A549 treated with AZD9567 at 1 μM for 4 hours (cell line): ENCODE data around the gene RAB11FIP3. TPM values are rescaled to one million over a fixed set of nuclear protein-coding genes. Genes with fewer than 3 reads are reported as not detected.

Source experiments
- total RNA-seq: library from RNA; stranded (reverse); fragments of 200-300 nt; extraction: Qiagen RNA extraction; gene quantifications from 5 replicates; pipeline ENCODE4 v1.2.3, GENCODE V29; 2022; ENCODE audit not compliant: insufficient read depth

RAB11FIP3 gene, protein sequence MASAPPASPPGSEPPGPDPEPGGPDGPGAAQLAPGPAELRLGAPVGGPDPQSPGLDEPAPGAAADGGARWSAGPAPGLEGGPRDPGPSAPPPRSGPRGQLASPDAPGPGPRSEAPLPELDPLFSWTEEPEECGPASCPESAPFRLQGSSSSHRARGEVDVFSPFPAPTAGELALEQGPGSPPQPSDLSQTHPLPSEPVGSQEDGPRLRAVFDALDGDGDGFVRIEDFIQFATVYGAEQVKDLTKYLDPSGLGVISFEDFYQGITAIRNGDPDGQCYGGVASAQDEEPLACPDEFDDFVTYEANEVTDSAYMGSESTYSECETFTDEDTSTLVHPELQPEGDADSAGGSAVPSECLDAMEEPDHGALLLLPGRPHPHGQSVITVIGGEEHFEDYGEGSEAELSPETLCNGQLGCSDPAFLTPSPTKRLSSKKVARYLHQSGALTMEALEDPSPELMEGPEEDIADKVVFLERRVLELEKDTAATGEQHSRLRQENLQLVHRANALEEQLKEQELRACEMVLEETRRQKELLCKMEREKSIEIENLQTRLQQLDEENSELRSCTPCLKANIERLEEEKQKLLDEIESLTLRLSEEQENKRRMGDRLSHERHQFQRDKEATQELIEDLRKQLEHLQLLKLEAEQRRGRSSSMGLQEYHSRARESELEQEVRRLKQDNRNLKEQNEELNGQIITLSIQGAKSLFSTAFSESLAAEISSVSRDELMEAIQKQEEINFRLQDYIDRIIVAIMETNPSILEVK
- total RNA-seq: 23.5 to 29.0 TPM (median 27.5 TPM) in 5 replicates

DNA sequence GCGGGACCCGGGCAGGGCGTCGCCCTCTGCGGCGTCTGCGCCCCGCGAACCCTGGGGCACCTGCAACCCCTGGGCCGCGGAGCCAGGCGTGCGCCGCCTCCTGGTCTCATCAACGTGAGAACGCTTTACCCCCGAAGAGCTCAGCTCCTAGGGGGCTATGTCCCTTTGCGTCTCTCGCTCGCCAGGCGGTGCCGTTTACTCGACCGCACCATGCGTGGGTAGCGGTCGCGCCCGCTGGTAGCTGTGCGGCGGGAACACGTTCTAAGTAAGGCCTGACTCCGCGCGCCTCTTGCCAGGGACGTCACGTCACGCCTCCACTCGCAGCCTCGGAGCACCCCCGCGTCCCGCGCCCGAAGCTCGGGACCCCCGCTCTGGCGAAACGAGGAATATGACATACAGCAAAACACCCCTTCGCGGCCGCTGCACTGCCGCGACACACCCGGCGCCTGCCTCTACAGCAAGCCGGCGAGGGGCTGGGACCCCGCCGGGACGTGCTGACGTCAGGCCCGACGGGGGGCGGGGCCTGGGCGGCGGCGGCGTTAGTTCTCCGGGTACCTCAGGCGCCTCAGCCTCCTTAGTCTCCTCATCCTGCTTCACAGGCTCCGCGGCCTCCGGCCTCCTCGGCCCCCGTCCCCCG is at the start of gene RAB11FIP3:
RAB11FIP3 (plus strand) TSS at position 568 of the 637 bp plus-strand sequence. CDS start 358 bp downstream, outside the sequence.

DNA sequence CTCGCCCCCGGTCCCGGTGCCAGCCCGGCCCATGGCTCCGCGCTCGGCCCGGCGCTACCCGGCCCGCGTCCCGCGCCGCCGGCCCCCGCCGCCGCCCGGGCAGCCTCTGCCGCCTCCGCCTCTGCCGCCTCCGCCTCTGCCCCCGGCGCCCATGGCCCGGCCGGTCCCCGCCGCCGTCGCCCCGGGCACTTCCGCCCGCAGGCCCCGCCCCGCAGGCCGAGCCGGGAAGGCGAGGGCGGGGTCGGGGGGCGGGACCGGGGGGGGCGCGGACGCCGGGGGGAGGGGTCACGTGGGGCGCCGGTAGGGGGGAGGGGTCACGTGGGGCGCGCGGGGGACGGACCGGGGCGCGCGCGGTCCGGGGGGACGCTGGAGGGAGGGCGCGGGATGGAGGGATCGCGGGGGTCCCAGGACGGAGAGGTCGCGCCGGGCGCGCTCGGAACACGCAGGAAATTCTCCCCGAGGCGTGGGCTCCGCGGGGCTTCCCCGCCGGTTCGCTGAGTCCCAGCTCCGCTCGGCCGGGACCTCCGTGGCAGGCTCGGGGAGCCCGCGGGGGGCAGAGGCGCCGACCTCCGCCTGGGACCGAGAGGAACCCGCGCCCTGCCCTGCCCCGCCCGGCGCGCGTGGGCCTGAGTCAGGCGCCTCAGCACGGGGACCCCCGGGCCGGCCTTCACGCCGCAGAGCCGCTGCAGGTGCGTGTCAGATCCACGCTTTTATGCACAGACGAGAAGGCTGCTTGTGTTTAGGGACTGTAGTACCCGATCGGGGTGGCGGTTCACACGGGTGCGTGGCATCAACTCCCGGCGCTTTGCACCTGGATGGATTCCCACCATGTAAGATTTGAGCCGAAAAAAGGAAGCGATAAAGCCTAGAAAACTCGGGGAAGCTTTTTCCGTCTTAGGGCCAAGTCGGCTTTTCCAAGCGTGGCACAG is 43.4 kb upstream of the RAB11FIP3 start, which contains the start of gene PGAP6:
PGAP6 (minus strand) TSS at position 190 of the 929 bp plus-strand sequence; CDS start at position 33, 157 bp downstream.

DNA sequence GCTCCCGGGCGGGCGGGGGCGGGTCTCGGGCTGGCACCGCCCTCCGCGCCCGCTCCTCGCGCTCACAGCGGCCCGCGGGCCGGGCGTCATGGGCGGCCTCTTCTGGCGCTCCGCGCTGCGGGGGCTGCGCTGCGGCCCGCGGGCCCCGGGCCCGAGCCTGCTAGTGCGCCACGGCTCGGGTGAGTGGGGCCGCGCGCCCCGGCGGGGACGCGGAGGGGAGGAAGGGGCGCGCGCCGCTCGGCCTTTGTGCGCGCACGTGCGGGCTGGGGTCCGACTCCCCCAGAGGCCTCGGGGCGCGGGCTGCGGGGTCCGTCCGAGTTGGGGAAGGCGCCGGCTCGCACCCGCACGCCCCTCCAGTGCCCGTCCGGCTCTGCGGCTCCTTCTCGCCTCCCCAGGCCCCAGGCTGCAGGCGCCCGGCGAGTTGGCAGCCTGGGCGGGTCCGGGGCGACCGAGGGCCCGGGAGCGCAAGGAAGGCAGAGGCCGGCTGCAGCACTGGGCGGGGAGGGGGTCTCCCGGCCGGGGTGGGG is 28.3 kb upstream of the RAB11FIP3 start, which contains the start of gene NME4:
NME4 (plus strand) TSS at position 65 of the 527 bp plus-strand sequence; CDS start at position 89, 24 bp downstream.

DNA sequence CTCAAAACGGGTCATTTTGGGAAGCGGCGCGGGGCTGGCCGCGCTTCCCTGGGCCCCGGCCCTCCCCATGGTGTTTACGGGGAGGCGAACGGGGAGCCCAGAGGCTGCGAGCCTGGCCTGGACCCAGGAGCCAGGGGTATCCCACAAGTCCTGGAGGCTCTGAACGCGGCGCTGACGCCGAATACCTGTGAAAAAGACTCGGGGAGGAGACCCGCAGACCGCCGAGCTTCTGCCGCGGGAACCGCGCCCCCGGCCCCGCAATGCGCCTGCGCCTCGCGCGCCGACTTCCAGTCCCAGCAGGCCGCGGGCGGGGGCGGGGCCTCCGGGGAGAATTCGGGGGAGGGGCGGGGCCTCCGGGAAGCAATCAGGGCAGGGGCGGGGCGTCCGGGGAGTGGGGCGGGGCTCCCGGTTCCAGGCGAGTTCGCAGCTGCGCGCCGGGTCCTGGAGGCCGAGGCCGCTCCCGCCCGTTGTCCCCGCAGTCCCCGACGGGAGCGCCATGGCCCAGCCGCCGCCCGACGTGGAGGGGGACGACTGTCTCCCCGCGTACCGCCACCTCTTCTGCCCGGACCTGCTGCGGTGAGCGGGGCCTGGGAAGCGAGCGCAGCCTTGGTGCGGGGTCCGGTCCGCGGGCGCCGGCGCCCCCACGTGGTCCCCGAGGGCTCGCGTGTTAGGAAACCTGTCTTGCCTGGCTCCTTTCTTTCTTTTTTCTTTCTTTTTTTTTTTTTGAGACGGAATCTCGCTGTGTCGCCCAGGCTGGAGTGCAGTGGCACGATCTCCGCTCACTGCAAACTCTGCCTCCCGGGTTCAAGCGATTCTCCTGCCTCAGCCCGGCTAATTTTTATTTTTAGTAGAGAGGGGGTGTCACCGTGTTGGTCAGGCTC is 23.7 kb upstream of the RAB11FIP3 start, which contains the start of gene DECR2:
DECR2 (plus strand) TSS at position 418 of the 881 bp plus-strand sequence; CDS start at position 497, 79 bp downstream.

DNA sequence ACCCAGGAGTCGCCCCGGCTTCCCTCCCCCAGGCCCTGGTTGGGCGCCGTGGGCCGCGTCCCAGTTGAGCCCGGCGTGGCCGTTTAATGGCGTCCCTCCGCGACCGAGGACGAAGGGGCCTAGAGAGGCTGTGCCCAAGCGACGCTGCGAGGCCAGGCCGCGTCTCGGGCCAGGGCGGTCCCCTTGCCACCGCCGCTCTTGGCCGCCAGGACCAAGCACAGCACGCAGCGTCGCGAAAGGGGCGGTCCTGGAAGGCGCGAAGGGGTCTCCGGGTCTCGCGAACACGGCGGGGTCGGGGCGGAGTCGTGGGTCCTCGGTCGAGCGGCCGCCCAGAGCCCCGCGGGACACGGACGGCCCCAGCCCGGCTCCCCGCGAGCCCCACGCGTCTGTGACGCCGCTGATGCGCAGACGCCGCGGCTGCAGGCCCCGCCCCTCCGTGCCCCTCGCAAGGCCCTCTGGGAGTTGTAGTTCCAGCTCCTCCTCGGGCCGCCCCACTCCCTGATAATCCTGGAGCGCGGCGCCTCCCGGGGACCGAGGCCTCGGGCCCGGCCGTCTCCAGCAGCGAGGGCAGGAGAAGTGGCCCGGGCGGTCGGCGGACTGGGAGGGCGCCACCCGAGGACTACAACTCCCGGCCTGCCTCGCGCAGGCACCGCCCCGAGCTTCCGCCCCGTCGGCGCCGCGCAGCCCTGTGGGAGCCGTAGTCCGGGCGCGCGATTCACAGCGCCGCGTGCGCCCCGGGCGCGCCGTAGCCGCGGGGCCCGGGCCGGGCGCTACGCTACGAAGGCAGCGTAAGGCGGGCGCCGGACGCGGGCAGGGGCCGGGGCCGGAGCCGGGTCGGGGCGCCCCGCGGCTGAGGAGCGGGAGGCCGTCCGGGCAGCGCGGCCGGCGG is 101.8 kb downstream of the RAB11FIP3 start, which contains the start of gene CAPN15:
CAPN15 (plus strand) TSS at position 698 of the 889 bp plus-strand sequence. CDS start 19,127 bp downstream, outside the sequence.

DNA sequence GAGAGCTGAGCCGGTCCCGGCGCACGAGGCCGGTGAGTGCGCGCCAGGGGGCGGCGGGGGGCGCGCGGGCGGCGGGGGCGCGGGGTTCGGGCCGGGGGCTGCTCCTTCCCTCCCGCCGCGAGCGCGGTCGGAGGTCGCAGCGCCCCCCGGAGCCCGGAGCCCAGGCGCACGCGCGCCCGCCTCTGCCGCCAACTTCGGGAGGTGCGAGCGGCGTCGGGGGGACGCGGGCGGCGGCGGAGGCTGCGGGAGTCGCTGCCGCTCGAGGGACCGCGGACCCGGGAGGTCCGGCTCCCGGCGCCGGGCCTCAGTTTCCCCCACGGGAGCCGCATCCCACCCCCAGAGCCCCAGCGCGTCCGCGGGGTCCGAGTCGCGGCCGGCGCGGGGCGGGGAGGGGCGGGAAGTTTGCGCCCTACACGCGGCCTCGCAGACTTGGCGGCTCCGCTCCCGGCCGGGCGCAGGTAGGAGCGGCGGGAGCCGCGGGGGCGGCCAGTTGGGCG is 134.8 kb downstream of the RAB11FIP3 start, which contains the start of gene PRR35:
PRR35 (plus strand) TSS at position 191 of the 497 bp plus-strand sequence. CDS start 2,901 bp downstream, outside the sequence.

DNA sequence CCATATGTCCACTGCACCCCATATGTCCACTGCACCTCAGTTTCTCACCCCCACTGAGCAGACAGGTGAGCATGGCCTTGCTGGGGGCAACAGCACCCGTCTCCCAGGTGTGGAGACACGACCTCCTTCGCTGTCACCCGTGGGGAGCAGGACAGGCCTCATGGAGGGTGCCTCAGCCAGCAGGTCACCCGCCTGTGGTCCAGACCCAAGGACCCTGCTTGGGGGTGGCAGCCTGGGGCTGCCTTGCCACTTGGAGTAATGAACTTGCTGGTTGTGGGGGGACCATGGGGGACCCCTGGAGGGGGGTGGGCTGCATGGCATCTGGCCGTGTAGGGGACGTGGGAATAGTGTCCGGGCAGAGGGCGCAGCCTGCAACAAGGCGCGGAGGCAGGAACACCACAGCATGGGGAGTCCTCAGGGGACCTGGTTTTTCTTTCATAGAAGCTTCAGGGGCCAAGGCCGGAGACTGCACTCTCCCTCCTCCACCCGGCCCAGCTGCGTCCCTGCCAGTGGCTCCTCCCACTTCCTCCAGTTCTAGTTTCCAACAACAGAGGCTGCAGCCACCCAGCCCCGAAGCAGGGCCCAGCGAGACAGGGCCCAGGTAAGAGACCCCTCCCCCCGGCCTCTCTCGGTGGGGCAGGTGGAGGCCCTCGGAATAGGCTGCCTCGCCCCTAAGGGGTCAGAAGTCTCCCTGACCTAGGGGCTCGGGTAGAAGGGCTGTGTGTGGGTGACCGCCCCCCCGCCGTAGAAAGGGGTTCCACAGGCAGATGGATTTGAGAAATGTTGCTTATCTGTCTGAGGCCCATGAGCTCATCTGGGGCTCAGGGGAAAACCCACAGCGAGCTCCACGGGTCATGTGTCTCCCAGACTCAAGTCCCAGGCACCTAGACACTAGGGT is 141.3 kb downstream of the RAB11FIP3 start, which contains the start of gene NHLRC4:
NHLRC4 (plus strand) TSS at position 531 of the 898 bp plus-strand sequence. CDS start 1,043 bp downstream, outside the sequence.

DNA sequence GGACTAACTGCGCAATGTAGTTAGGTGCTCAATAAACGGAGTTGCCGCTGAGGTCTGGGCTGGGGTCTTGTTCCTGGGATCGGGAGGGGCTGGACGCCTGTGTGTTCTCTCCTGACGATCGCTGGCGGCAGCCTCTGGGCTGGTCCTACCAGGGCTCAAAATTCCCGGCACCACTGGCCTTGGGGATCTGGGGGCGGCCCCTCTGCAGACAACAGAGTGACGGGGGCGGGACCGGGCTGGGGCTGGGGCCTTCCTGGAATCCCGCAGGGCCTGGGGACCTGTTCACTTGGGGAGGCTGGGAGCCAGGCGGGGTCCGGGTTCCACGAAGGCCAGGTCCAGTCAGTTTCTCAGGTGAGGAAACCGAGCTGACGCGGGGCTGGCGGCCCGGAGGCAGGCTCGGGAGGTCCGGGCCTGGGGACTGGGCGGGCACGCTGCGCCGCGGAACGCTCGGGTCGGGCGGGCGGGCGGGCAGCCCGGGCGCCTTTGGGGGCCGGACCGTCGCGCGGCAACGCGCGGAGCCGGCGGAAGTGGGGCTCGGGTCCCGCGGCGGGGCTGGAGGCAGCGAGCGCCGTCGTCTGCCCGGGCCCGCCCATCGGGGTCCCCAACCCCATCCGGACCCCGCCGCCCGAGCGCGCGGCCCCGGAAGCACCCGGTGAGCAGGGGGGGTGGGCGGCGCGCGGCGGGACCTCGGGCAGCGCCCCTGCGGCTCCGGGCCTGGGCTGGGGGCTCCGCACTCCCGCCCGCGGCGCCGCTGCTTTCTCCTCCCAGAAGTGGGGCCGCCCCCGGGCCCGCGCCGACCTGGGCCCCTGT is 144.2 kb downstream of the RAB11FIP3 start, which contains the start of gene PIGQ:
PIGQ (plus strand) TSS at position 524 of the 810 bp plus-strand sequence. CDS start 4,107 bp downstream, outside the sequence.

Other genes with a start within 250 kb of the RAB11FIP3 start
- 1.2 to 1.9 TPM (median 1.5 TPM) in 4 of 5 replicates, not detected in the other for gene HBA1, start 249.0 kb upstream of the RAB11FIP3 start, total RNA-seq
- gene HBQ1, start 245.2 kb upstream of the RAB11FIP3 start, total RNA-seq: 6.4 to 8.0 TPM (median 7.1 TPM) in 5 replicates
- 43.0 to 55.3 TPM (median 52.7 TPM) in 5 replicates for gene LUC7L, start 196.2 kb upstream of the RAB11FIP3 start, total RNA-seq
- 39.1 to 52.9 TPM (median 51.9 TPM) in 5 replicates for gene FAM234A, start 190.8 kb upstream of the RAB11FIP3 start, total RNA-seq
- gene RGS11, start 149.7 kb upstream of the RAB11FIP3 start, total RNA-seq: 2.3 to 5.7 TPM (median 3.9 TPM) in 5 replicates
- gene ARHGDIG, start 145.1 kb upstream of the RAB11FIP3 start, total RNA-seq: 2.9 to 3.7 TPM (median 3.0 TPM) in 5 replicates
- 0.16 to 0.67 TPM (median 0.29 TPM) in 4 of 5 replicates, not detected in the other for gene PDIA2, start 142.5 kb upstream of the RAB11FIP3 start, total RNA-seq
- 21.4 to 36.9 TPM (median 34.6 TPM) in 5 replicates for gene AXIN1, start 72.9 kb upstream of the RAB11FIP3 start, total RNA-seq
- 112 to 128 TPM (median 125 TPM) in 5 replicates for gene MRPL28, start 55.1 kb upstream of the RAB11FIP3 start, total RNA-seq
- 36.0 to 40.7 TPM (median 37.3 TPM) in 5 replicates for gene PGAP6, start 43.7 kb upstream of the RAB11FIP3 start, total RNA-seq
- gene NME4, start 28.4 kb upstream of the RAB11FIP3 start, total RNA-seq: 326 to 424 TPM (median 419 TPM) in 5 replicates
- gene DECR2, start 23.8 kb upstream of the RAB11FIP3 start, total RNA-seq: 22.9 to 32.3 TPM (median 31.6 TPM) in 5 replicates
- 45.6 to 75.6 TPM (median 71.1 TPM) in 5 replicates for gene CAPN15, start 102.1 kb downstream of the RAB11FIP3 start, total RNA-seq
- gene PRR35, start 134.7 kb downstream of the RAB11FIP3 start, total RNA-seq: 0.05 to 0.19 TPM (median 0.08 TPM) in 4 of 5 replicates, not detected in the other
- gene NHLRC4, start 141.4 kb downstream of the RAB11FIP3 start, total RNA-seq: 0.14 to 0.24 TPM (median 0.21 TPM) in 4 of 5 replicates, not detected in the other
- gene PIGQ, start 144.3 kb downstream of the RAB11FIP3 start, total RNA-seq: 41.9 to 44.5 TPM (median 42.8 TPM) in 5 replicates
- 16.5 to 21.1 TPM (median 20.7 TPM) in 5 replicates for gene RAB40C, start 164.4 kb downstream of the RAB11FIP3 start, total RNA-seq
- gene WFIKKN1, start 205.3 kb downstream of the RAB11FIP3 start, total RNA-seq: 0.21 to 0.26 TPM (median 0.23 TPM) in 4 of 5 replicates, not detected in the other
- 77.8 to 140 TPM (median 136 TPM) in 5 replicates for gene METTL26, start 210.7 kb downstream of the RAB11FIP3 start, total RNA-seq
- 21.4 to 47.7 TPM (median 40.9 TPM) in 5 replicates for gene MCRIP2, start 216.2 kb downstream of the RAB11FIP3 start, total RNA-seq
- gene WDR90, start 223.7 kb downstream of the RAB11FIP3 start, total RNA-seq: 29.1 to 35.6 TPM (median 31.4 TPM) in 5 replicates
- gene RHOT2, start 242.5 kb downstream of the RAB11FIP3 start, total RNA-seq: 60.5 to 110 TPM (median 103 TPM) in 5 replicates